Epithelial cell of esophagus (primary cell): Measurements from ENCODE around the gene PNKD.

Source experiments
- DNase-seq: peaks from one replicate; pipeline ENCODE4 v3.0.0; 2010; ENCODE audit warnings: low read depth
- H3K4me3 ChIP-seq: 2 replicates; pipeline ENCODE4 v1.5.1; 2011; ENCODE audit warnings: mild to moderate bottlenecking, low read length, control low read depth
- TF ChIP-seq, protein P1 (sequence below): IDR thresholded peaks from 2 replicates; pipeline ENCODE4 v1.5.1; 2011; ENCODE audit warnings: low read depth, mild to moderate bottlenecking, low read length, control low read depth, inconsistent platforms; ENCODE audit not compliant: insufficient read depth; ENCODE audit errors: missing control alignments

Gene PNKD

DNA sequence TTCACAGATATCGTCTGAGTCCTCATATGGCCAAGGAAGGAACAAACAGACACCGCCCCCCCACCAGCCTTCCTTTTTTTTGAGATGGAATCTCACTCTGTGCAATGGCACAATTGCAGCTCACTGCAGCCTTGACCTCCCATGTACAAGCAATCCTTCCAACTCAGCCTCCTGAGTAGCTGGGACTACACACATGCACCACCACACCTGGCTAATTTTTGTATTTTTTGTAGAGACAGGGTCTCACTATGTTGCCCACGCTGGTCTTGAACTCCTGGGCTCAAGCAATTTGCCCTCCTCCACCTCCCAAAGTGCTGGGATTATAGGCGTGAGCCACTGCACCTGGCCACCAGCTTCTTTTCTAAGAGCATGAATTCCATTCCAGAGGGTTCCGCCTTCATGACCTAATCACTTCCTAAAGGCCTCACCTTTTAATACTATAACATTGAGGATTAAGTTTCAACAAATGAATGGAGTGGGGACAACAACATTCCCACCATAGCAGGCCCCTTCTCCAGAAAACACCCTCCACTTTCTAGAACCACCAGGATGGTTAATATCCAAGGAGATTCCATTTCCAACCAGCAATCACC lies 24.2 kb downstream of the PNKD start:
- H3K4me3 ChIP-seq, result no peak overlapping the region
- TF ChIP-seq, protein P1, sequence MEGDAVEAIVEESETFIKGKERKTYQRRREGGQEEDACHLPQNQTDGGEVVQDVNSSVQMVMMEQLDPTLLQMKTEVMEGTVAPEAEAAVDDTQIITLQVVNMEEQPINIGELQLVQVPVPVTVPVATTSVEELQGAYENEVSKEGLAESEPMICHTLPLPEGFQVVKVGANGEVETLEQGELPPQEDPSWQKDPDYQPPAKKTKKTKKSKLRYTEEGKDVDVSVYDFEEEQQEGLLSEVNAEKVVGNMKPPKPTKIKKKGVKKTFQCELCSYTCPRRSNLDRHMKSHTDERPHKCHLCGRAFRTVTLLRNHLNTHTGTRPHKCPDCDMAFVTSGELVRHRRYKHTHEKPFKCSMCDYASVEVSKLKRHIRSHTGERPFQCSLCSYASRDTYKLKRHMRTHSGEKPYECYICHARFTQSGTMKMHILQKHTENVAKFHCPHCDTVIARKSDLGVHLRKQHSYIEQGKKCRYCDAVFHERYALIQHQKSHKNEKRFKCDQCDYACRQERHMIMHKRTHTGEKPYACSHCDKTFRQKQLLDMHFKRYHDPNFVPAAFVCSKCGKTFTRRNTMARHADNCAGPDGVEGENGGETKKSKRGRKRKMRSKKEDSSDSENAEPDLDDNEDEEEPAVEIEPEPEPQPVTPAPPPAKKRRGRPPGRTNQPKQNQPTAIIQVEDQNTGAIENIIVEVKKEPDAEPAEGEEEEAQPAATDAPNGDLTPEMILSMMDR, result no peak
- DNase-seq, result peak; percentile 70

DNA sequence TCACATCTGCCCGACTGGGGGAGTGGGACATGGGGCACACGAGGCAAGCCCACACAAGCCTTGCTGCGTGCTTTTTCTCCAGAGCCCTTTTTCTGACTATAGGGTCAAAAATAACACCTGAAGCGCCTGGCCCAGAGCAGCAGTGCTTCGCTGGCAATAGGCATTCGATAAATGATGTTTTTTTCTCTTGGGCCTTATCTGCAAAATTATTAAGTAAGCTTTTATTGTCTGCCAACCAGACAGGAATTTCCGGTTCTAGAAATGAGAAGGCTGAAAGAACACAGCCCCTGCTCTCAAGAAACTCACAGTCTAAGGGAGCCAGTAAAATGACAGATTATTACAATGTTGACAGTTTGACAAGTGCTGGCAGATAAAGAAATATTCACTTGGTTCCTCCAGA lies 24.7 kb downstream of the PNKD start:
- peak; percentile 90 for DNase-seq
- TF ChIP-seq, protein P1, result no peak
- H3K4me3 ChIP-seq, result no peak overlapping the region

DNA sequence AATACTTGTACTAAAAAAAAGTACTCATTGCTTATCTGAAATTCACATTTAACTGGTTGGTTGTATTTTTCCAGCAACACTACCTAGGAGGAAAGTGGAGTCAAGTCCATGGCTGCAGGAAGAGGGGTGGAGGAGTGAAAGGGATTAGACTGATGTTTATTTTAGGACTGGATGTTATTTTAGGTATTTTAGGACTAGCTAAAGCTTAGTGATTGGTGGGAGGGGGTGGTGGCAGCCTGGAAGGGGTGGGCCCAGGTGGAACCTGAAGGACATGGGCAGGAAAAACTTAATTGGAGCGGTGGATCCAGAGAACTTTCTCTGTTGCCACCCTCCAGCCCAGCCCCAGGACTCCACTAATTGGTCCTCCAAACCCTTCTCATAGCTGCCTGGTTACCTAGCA lies 25.9 kb downstream of the PNKD start:
- TF ChIP-seq, protein P1, result no peak
- no peak overlapping the region for H3K4me3 ChIP-seq
- DNase-seq, result no peak

DNA sequence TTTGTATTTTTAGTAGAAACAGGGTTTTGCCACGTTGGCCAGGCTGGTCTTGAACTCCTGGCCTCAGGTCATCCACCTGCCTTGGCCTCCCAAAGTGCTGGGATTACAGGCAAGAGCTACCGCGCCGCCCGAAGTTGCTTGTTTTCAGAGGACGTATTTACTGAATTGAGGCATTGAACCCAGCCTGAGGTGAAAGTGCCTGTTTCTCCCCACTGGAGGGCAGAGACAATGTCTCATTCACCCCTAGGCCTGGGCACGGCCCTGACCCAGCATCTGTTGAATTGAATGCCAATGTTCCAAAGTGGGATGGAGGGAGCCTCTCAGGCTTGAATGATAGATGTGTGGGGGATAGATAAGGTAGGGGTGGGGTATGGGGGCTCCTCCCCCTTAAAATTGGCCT lies 26.5 kb downstream of the PNKD start:
- DNase-seq, result no peak
- no peak overlapping the region for H3K4me3 ChIP-seq
- TF ChIP-seq, protein P1, result no peak

DNA sequence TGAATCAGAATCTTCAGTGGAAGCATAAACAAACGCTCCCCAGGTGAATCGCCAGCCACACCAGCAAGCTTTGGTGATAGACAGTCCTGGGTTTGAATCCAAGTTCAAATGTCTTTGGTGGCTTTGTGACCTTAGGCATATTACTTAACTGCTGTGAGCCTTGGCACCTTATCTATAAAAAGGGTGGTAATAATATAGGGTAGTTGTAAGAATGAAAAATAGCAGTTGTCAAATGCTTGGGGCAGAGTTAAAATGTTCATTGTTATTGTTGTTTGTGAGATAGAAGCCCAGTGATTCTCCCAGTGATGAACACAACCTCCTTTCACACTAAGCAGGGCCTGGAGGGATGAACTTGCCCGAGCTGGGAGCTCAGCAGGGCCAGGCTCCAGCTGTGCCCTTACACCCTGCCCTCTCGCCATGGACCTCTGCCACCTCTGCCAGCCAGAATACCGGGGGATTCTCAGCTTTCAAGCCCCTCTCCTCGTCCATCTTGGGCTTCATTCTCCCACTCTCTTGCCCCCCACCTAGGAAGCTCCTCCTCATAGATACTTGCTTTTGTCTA lies 28.1 kb downstream of the PNKD start:
- DNase-seq, result no peak
- TF ChIP-seq, protein P1, result no peak
- H3K4me3 ChIP-seq, result no peak overlapping the region

DNA sequence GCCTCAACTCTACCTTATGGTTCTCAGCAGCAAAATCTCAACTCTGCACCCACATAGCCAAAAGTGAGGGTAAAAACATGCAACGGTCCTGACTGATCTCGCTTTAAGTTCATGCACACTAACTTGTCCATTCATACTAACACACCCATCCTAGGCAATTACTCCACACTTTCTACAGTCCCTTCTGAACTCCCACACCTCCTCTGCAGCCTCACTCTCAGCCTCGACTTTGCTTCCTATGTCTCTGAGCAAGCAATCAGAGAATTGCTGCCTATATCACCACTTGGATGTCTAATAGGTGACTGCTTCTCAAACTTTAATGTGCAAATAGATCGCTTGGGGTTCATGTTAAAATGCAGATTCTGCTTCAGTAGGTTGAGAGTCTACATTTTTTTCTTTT lies 29.8 kb downstream of the PNKD start:
- DNase-seq, result no peak
- TF ChIP-seq, protein P1, result no peak

DNA sequence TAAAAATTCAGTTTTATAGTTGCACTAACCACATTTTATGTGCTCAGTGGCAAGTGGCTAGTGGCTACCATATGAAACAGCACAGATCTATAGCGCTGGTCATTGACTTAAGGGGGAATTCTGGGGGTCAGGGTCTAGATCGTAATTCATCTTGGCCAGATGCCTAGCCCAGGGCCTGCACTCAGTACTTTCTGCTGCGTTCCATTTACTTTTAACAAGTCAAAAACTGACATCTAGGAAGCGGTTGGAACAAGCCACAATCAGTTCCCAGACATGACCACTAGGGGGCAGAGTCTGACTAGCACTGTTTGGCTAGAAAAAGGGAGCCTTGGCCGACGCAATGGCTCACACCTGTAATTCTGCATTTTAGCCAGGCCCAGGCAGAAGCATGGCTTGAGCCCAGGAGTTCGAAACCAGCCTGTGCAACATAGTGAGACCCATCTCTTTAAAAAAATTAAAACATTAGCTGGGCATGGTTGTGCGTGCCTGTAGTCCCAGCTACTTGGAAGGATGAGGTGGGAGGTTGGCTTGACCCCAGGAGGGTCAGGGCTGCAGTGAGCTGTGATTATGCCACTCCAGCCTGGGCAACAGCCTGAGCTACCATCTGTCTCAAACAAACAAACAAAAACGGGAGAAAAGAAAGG lies 31.0 kb downstream of the PNKD start:
- TF ChIP-seq, protein P1, result peak; percentile 97
- no peak overlapping the region for H3K4me3 ChIP-seq
- DNase-seq, result peak; percentile 88

More for the DNA sequence above, 29.8 kb downstream of the PNKD start:
- no peak overlapping the region for H3K4me3 ChIP-seq
